K562 (cell line): ENCODE data around the gene TP53I3. TPM values are rescaled to one million over a fixed set of nuclear protein-coding genes. Genes with fewer than 3 reads are reported as not detected.

ENCODE experiments used
- ATAC-seq: fragments of 200-7000 bp; cut with Tn5 transposase; 3 replicates; pipeline ENCODE4 v1.9.1; 2020; ENCODE audit warnings: moderate library complexity
- BruUV-seq: library from RNA; stranded (reverse); fragments of 400-500 nt; replicated peaks from 2 replicates; lab custom pipeline; 2021; lab: Mats Ljungman, UMichigan
- CTCF ChIA-PET: fragments of 300-600 bp; formaldehyde crosslinking; extraction: SDS; loops from one replicate; lab custom pipeline; 2021; ENCODE audit warnings: low intra/inter-chr PET ratio; lab: Yijun Ruan, JAX
- POLR2A ChIA-PET: fragments of 300-600, 350-650 bp; sonication (Branson Sonifier 250); formaldehyde crosslinking; extraction: SDS; loops from one replicate; lab custom pipeline; 2021; ENCODE audit warnings: antibody characterized with exemption, inconsistent platforms; lab: Yijun Ruan, JAX
- DNase-seq, 4 experiments: peaks; one replicate each; pipeline versions ENCODE4 v3.0.0 to v3.0.0-alpha.2; 2011 to 2018; ENCODE audit warnings: low spot score in 3 of 4, mixed read lengths in 3 of 4; ENCODE audit errors: extremely low read depth in 1 of 4
- FAIRE-seq: peaks from 2 replicates; lab custom pipeline; 2011; peaks lifted over from hg19 to GRCh38; lab: Jason Lieb, UNC
- H2AFZ ChIP-seq: 2 replicates; pipeline ENCODE4 v1.6.0; 2011; ENCODE audit warnings: low read depth, low read length, control low read depth, inconsistent platforms
- H3K27ac ChIP-seq: fragments of 200-600 bp; 3 replicates; pipeline ENCODE4 v1.8.0; 2011; ENCODE audit warnings: low read depth, mild to moderate bottlenecking, control low read depth, inconsistent platforms, low read length, moderate library complexity, mixed read lengths; ENCODE audit errors: extremely low read depth
- H3K27me3 ChIP-seq, 2 experiments: fragments of 300-600 bp in 1 of 2; 2 replicates in 1 of 2; 3 replicates in 1 of 2; pipeline versions ENCODE4 v1.6.0 to v1.8.0; 2011; ENCODE audit warnings: inconsistent platforms in 2 of 2, low read length in 2 of 2, mild to moderate bottlenecking in 1 of 2, mixed read lengths in 1 of 2, moderate library complexity in 1 of 2; ENCODE audit not compliant: control insufficient read depth in 2 of 2, insufficient read depth in 2 of 2
- H3K36me3 ChIP-seq: fragments of 300-600 bp; 3 replicates; pipeline ENCODE4 v1.8.0; 2011; ENCODE audit warnings: mild to moderate bottlenecking, low read length, inconsistent platforms; ENCODE audit not compliant: control insufficient read depth, insufficient read depth
- H3K4me1 ChIP-seq, 2 experiments: fragments of 200-600 bp in 1 of 2; replicated peaks in 1 of 2; 2 replicates in 1 of 2; 3 replicates in 1 of 2; pipeline versions ENCODE4 v1.5.1 to v1.8.0; 2011; ENCODE audit warnings: inconsistent platforms in 2 of 2, low read length in 2 of 2, mild to moderate bottlenecking in 1 of 2, mixed read lengths in 1 of 2, moderate library complexity in 1 of 2; ENCODE audit not compliant: control insufficient read depth in 2 of 2, insufficient read depth in 2 of 2
- H3K4me2 ChIP-seq: 2 replicates; pipeline ENCODE4 v1.6.1; 2011; ENCODE audit warnings: low read length, control low read depth, inconsistent platforms, mixed read lengths; ENCODE audit not compliant: insufficient read depth
- H3K4me3 ChIP-seq: fragments of 200-600 bp; sonication (generic), shearing (Covaris generic); 2 replicates; pipeline ENCODE4 v1.5.1; 2016; ENCODE audit warnings: control low read depth, inconsistent platforms
- H3K79me2 ChIP-seq: fragments of 200-600 bp; 3 replicates; pipeline ENCODE4 v1.8.0; 2011; ENCODE audit warnings: low read length, inconsistent platforms; ENCODE audit not compliant: control insufficient read depth, insufficient read depth
- H3K9ac ChIP-seq, 2 experiments: 2 replicates each; pipeline versions ENCODE4 v1.6.0 to v1.6.1; 2011; ENCODE audit warnings: low read depth in 2 of 2, low read length in 2 of 2, control low read depth in 1 of 2, inconsistent platforms in 1 of 2, mild to moderate bottlenecking in 1 of 2, mixed read lengths in 1 of 2; ENCODE audit not compliant: insufficient read depth in 1 of 2
- H3K9me1 ChIP-seq: one replicate; pipeline ENCODE4 v1.6.0; 2011; ENCODE audit warnings: inconsistent platforms, mild to moderate bottlenecking, low read length, moderate library complexity; ENCODE audit not compliant: control insufficient read depth, insufficient read depth
- H3K9me3 ChIP-seq: replicated peaks from 2 replicates; pipeline ENCODE4 v1.5.1; 2011; ENCODE audit warnings: low read depth, low read length, inconsistent platforms; ENCODE audit not compliant: control insufficient read depth, insufficient read depth
- H4K20me1 ChIP-seq: replicated peaks from 2 replicates; pipeline ENCODE4 v1.6.1; 2011; ENCODE audit warnings: low read length, inconsistent platforms, mixed read lengths; ENCODE audit not compliant: control insufficient read depth, insufficient read depth
- HLTF ChIP-seq: fragments of 450-650 bp; IDR thresholded peaks from 2 replicates; pipeline ENCODE4 v1.6.1; 2016
- KAT2B ChIP-seq: IDR thresholded peaks from one replicate; pipeline ENCODE4 v1.6.1; 2012; ENCODE audit warnings: low read depth, mild to moderate bottlenecking, control low read depth, inconsistent platforms, low read length, moderate library complexity
- ZNF140 ChIP-seq: fragments of 250-450 bp; sonication (Bioruptor Pico); IDR thresholded peaks from 2 replicates; pipeline ENCODE4 v1.8.0; 2021; ENCODE audit warnings: moderate library complexity, mild to moderate bottlenecking, inconsistent platforms
- WGBS: fragments of 100-300 bp; shearing (Covaris generic); methylation state at CpG from one replicate; pipeline ENCODE4 v1.1.6; 2016; ENCODE audit warnings: low coverage, mixed read lengths; ENCODE audit not compliant: insufficient coverage; ENCODE audit errors: missing lambda C conversion rate; 5-methylcytosine and 5-hydroxymethylcytosine counted together
- in situ Hi-C: fragments of 300-500 bp; cut with MboI; formaldehyde crosslinking; loops from 4 replicates; pipeline ENCODE4 v1.15.0; 2018; ENCODE audit warnings: inconsistent platforms, mixed read lengths
- intact Hi-C: fragments of 100-400 bp; cut with micrococcal nuclease; formaldehyde crosslinking; loops from 2 replicates; pipeline ENCODE4 v1.14.2; 2022
- polyA plus RNA-seq, 8 experiments: library from polyadenylated mRNA; depleted of rRNA in 4 of 8; stranded (reverse) in 5 of 8; unstranded in 3 of 8; fragments of >200 nt; fragmentation: Nextera tagmentation in 2 of 8; fragmentation: Illumina TruSeq in 1 of 8; extraction: Ambion mirVana in 2 of 8; extraction: Trizol in 1 of 8; gene quantifications; 2 replicates each; pipeline versions ENCODE4 v1.2.1 to v1.2.3, GENCODE V29; 2011 to 2014; ENCODE audit warnings: inconsistent platforms in 1 of 8, missing spikeins in 1 of 8
- total RNA-seq, 7 experiments: library from RNA; depleted of rRNA in 6 of 7; stranded (reverse); fragments of >200 nt in 6 of 7; fragmentation: Illumina TruSeq in 2 of 7; extraction: Trizol in 2 of 7; gene quantifications; 2 replicates each; pipeline versions ENCODE4 v1.2.1 to v1.2.3, GENCODE V29; 2011 to 2021; ENCODE audit warnings: low replicate concordance in 1 of 7
- TF ChIP-seq, protein P1 (sequence below): fragments of 450-650 bp; formaldehyde crosslinking; IDR thresholded peaks from 2 replicates; pipeline ENCODE4 v1.4.0; 2020; ENCODE audit warnings: mild to moderate bottlenecking, mixed read lengths
- TF ChIP-seq, protein P2 (sequence below): sonication (generic); formaldehyde crosslinking; IDR thresholded peaks from 2 replicates; pipeline ENCODE4 v1.8.0; 2023; ENCODE audit warnings: missing genetic modification reagents, mild to moderate bottlenecking, borderline replicate concordance
- TF ChIP-seq, protein P3 (sequence below), 2 experiments: fragments of 450-650 bp in 1 of 2; sonication (generic) in 1 of 2; formaldehyde crosslinking; conservative IDR thresholded peaks; 2 replicates each; pipeline versions ENCODE4 v1.4.0 to v1.8.1; 2020 to 2022; ENCODE audit warnings: mild to moderate bottlenecking in 1 of 2, missing genetic modification reagents in 1 of 2
- TF ChIP-seq, protein P4 (sequence below): fragments of 450-650 bp; IDR thresholded peaks from 2 replicates; pipeline ENCODE4 v1.6.1; 2016
- TF ChIP-seq, protein P5 (sequence below), 2 experiments: fragments of 450-650 bp; IDR thresholded peaks; 2 replicates each; pipeline ENCODE4 v1.6.1; 2016

Gene TP53I3
- total and polyA plus RNA-seq, 9 of the 15 experiments (the other 6 are each of a cell fraction or from before 2014, with no cell fraction given), result 0.65 to 9.5 (median 5.6) TPM

DNA sequence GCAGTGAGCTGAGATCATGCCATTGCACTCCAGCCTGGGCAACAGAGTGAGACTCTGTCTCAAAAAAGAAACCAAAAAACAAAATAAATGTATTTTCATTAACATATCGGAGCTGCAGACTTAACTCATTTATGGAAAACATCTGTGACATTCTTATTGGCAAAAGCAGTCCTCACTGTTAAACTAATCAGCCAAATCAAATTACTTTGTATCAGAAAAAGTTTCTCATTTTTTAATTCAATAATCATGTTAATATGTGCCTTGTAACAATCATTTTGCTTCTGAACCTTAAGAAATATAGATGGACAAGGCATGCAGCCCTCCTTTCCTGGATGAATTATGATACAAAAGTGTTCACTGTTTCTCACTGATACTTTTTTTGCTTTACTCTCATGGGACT lies 18.0 kb upstream of the TP53I3 start (continued):
- TF ChIP-seq, protein P1, sequence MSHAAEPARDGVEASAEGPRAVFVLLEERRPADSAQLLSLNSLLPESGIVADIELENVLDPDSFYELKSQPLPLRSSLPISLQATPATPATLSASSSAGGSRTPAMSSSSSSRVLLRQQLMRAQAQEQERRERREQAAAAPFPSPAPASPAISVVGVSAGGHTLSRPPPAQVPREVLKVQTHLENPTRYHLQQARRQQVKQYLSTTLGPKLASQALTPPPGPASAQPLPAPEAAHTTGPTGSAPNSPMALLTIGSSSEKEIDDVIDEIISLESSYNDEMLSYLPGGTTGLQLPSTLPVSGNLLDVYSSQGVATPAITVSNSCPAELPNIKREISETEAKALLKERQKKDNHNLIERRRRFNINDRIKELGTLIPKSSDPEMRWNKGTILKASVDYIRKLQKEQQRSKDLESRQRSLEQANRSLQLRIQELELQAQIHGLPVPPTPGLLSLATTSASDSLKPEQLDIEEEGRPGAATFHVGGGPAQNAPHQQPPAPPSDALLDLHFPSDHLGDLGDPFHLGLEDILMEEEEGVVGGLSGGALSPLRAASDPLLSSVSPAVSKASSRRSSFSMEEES (CRISPR knock-in tag), result no peak
- TF ChIP-seq HLTF, result no peak

DNA sequence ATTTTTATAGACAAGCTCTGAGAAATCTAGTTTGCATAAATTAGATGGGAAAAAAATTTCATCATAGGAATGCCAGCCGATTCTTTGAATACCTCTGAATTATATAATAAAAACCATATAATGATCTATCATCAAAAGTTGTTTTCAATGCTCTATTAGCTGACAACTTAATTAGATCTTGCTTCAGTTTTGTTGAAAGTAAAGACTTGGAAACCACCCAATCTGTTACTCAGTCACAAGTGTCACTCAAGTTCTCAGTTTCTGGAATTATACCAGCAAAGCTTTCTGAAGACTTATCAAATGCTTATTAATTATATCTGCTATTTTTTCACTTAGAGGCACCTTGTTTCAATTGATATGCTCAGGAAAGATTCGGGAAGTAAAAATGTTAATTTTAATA lies 17.4 kb upstream of the TP53I3 start:
- CTCF ChIA-PET, result interaction anchor here (0.6 kb wide), 1 partner anchor 125 kb away, joined by 3 read pairs; no protein-coding TSS in a partner anchor

More for the DNA sequence above, 17.4 kb upstream of the TP53I3 start:
- Histone ChIP-seq H3K27me3 (peaks cover 0 to 6% of the 10 kb centered on the region in 2 experiments; a peak in 1 of 5 replicates), H4K20me1 (no peaks in the 10 kb centered on the region), H3K4me3 (no peak overlapping the region), H3K27ac (no peak overlapping the region), H3K4me2 (no peak overlapping the region), H3K4me1 (peaks cover 0 to 4% of the 10 kb centered on the region in 2 experiments; a peak in 2 of 5 replicates), H3K79me2 (no peaks in the 10 kb centered on the region), H3K36me3 (no peaks in the 10 kb centered on the region), H2AFZ (no peak overlapping the region), H3K9me3 (no peaks in the 10 kb centered on the region), H3K9ac (no peak overlapping the region), H3K9me1 (no peaks in the 10 kb centered on the region)
- in situ Hi-C loops, result no loop called here
- FAIRE-seq (no peak), DNase-seq (no peak), ATAC-seq (no peak)
- BruUV-seq, result no TSS peak
- POLR2A ChIA-PET, result interaction anchor here (0.6 kb wide), 1 partner anchor 901 kb away, joined by 3 read pairs; no protein-coding TSS in a partner anchor
- 12% methylated on average over 2 of the region's 2 CpGs for WGBS
- TF ChIP-seq, protein P2, sequence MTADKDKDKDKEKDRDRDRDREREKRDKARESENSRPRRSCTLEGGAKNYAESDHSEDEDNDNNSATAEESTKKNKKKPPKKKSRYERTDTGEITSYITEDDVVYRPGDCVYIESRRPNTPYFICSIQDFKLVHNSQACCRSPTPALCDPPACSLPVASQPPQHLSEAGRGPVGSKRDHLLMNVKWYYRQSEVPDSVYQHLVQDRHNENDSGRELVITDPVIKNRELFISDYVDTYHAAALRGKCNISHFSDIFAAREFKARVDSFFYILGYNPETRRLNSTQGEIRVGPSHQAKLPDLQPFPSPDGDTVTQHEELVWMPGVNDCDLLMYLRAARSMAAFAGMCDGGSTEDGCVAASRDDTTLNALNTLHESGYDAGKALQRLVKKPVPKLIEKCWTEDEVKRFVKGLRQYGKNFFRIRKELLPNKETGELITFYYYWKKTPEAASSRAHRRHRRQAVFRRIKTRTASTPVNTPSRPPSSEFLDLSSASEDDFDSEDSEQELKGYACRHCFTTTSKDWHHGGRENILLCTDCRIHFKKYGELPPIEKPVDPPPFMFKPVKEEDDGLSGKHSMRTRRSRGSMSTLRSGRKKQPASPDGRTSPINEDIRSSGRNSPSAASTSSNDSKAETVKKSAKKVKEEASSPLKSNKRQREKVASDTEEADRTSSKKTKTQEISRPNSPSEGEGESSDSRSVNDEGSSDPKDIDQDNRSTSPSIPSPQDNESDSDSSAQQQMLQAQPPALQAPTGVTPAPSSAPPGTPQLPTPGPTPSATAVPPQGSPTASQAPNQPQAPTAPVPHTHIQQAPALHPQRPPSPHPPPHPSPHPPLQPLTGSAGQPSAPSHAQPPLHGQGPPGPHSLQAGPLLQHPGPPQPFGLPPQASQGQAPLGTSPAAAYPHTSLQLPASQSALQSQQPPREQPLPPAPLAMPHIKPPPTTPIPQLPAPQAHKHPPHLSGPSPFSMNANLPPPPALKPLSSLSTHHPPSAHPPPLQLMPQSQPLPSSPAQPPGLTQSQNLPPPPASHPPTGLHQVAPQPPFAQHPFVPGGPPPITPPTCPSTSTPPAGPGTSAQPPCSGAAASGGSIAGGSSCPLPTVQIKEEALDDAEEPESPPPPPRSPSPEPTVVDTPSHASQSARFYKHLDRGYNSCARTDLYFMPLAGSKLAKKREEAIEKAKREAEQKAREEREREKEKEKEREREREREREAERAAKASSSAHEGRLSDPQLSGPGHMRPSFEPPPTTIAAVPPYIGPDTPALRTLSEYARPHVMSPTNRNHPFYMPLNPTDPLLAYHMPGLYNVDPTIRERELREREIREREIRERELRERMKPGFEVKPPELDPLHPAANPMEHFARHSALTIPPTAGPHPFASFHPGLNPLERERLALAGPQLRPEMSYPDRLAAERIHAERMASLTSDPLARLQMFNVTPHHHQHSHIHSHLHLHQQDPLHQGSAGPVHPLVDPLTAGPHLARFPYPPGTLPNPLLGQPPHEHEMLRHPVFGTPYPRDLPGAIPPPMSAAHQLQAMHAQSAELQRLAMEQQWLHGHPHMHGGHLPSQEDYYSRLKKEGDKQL (CRISPR knock-in tag), result no peak
- TF ChIP-seq, protein P3, sequence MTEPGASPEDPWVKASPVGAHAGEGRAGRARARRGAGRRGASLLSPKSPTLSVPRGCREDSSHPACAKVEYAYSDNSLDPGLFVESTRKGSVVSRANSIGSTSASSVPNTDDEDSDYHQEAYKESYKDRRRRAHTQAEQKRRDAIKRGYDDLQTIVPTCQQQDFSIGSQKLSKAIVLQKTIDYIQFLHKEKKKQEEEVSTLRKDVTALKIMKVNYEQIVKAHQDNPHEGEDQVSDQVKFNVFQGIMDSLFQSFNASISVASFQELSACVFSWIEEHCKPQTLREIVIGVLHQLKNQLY (CRISPR knock-in tag; conservative IDR thresholded peaks at IDR 0.05), result no peak
- no peak for TF ChIP-seq ZNF140
- no peak for TF ChIP-seq KAT2B
- TF ChIP-seq, protein P4, sequence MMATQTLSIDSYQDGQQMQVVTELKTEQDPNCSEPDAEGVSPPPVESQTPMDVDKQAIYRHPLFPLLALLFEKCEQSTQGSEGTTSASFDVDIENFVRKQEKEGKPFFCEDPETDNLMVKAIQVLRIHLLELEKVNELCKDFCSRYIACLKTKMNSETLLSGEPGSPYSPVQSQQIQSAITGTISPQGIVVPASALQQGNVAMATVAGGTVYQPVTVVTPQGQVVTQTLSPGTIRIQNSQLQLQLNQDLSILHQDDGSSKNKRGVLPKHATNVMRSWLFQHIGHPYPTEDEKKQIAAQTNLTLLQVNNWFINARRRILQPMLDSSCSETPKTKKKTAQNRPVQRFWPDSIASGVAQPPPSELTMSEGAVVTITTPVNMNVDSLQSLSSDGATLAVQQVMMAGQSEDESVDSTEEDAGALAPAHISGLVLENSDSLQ, result peak; percentile 19; the same call in 1 of the 2 replicates
- TF ChIP-seq, protein P5, sequence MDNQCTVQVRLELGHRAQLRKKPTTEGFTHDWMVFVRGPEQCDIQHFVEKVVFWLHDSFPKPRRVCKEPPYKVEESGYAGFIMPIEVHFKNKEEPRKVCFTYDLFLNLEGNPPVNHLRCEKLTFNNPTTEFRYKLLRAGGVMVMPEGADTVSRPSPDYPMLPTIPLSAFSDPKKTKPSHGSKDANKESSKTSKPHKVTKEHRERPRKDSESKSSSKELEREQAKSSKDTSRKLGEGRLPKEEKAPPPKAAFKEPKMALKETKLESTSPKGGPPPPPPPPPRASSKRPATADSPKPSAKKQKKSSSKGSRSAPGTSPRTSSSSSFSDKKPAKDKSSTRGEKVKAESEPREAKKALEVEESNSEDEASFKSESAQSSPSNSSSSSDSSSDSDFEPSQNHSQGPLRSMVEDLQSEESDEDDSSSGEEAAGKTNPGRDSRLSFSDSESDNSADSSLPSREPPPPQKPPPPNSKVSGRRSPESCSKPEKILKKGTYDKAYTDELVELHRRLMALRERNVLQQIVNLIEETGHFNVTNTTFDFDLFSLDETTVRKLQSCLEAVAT (IDR thresholded peaks at IDR 0.05), result no peak
- intact Hi-C loops, result no loop called here
